Keratinocyte (primary cell): ENCODE results near the gene RANBP9. TPM values are rescaled to one million over a fixed set of nuclear protein-coding genes. Genes with fewer than 3 reads are reported as not detected.

Experiments used
- DNase-seq: peaks from one replicate; pipeline ENCODE4 v3.0.0-alpha.2; 2011; ENCODE audit warnings: low read depth, missing footprints, low spot score
- FAIRE-seq: peaks from 2 replicates; lab custom pipeline; 2011; peaks lifted over from hg19 to GRCh38; lab: Jason Lieb, UNC
- H2AFZ ChIP-seq: 2 replicates; pipeline ENCODE4 v1.6.0; 2012; ENCODE audit warnings: low read length, control low read depth, inconsistent platforms; ENCODE audit not compliant: control insufficient read depth
- H3K27ac ChIP-seq: 2 replicates; pipeline ENCODE4 v1.5.1; 2011; ENCODE audit warnings: low read length; ENCODE audit not compliant: control insufficient read depth, insufficient read depth
- H3K27me3 ChIP-seq: 3 replicates; pipeline ENCODE4 v1.6.0; 2011; ENCODE audit warnings: low read length; ENCODE audit not compliant: control insufficient read depth, insufficient read depth; ENCODE audit errors: extremely low read depth
- H3K36me3 ChIP-seq, 2 experiments: 2 replicates in 1 of 2; 3 replicates in 1 of 2; pipeline ENCODE4 v1.5.1; 2011; ENCODE audit warnings: low read length in 2 of 2, mild to moderate bottlenecking in 1 of 2; ENCODE audit not compliant: control insufficient read depth in 2 of 2, insufficient read depth in 2 of 2; ENCODE audit errors: extremely low read depth in 1 of 2
- H3K4me1 ChIP-seq: 3 replicates; pipeline ENCODE4 v1.5.1; 2011; ENCODE audit warnings: low read length; ENCODE audit not compliant: control insufficient read depth, insufficient read depth; ENCODE audit errors: extremely low read depth
- H3K4me2 ChIP-seq: 3 replicates; pipeline ENCODE4 v1.6.0; 2011; ENCODE audit warnings: low read depth, low read length; ENCODE audit not compliant: control insufficient read depth, insufficient read depth; ENCODE audit errors: extremely low read depth
- H3K4me3 ChIP-seq, 3 experiments: fragments of 200-600 bp in 1 of 3; sonication (generic) in 1 of 3; 2 replicates in 2 of 3; 3 replicates in 1 of 3; pipeline ENCODE4 v1.5.1; 2011 to 2016; ENCODE audit warnings: low read length in 3 of 3, mild to moderate bottlenecking in 3 of 3, control low read depth in 2 of 3, inconsistent platforms in 1 of 3, low read depth in 1 of 3, mixed read lengths in 1 of 3, mixed run types in 1 of 3, moderate library complexity in 1 of 3; ENCODE audit not compliant: control insufficient read depth in 2 of 3, insufficient read depth in 2 of 3; ENCODE audit errors: extremely low read depth in 1 of 3
- H3K79me2 ChIP-seq: 2 replicates; pipeline ENCODE4 v1.6.0; 2012; ENCODE audit warnings: low read length; ENCODE audit not compliant: control insufficient read depth, insufficient read depth
- H3K9ac ChIP-seq: 3 replicates; pipeline ENCODE4 v1.6.0; 2011; ENCODE audit warnings: low read length; ENCODE audit not compliant: control insufficient read depth, insufficient read depth; ENCODE audit errors: extremely low read depth
- H3K9me1 ChIP-seq: 3 replicates; pipeline ENCODE4 v1.6.0; 2011; ENCODE audit warnings: low read length; ENCODE audit not compliant: control insufficient read depth, insufficient read depth; ENCODE audit errors: extremely low read depth
- H3K9me3 ChIP-seq: 2 replicates; pipeline ENCODE4 v1.5.1; 2012; ENCODE audit warnings: low read depth, low read length; ENCODE audit not compliant: control insufficient read depth
- H4K20me1 ChIP-seq: 3 replicates; pipeline ENCODE4 v1.6.0; 2011; ENCODE audit warnings: low read length; ENCODE audit not compliant: control insufficient read depth, insufficient read depth; ENCODE audit errors: extremely low read depth
- CTCF ChIP-seq, 3 experiments: IDR thresholded peaks in 1 of 3; conservative IDR thresholded peaks in 1 of 3; optimal IDR thresholded peaks in 1 of 3; 2 replicates in 2 of 3; 3 replicates in 1 of 3; pipeline versions ENCODE3 to v1.5.1; 2011; ENCODE audit warnings: low read length in 3 of 3, mild to moderate bottlenecking in 3 of 3, moderate library complexity in 2 of 3, control low read depth in 1 of 3, inconsistent platforms in 1 of 3; ENCODE audit not compliant: insufficient read depth in 2 of 3; ENCODE audit errors: extremely low read depth in 1 of 3
- EZH2 ChIP-seq: IDR thresholded peaks from one replicate; pipeline ENCODE4 v1.6.1; 2012; ENCODE audit warnings: inconsistent platforms, mild to moderate bottlenecking, low read length, moderate library complexity
- dilution Hi-C: fragments of 300-500 bp; cut with MboI; formaldehyde crosslinking; loops from one replicate; pipeline ENCODE4 v1.7.0; 2020; ENCODE audit warnings: low sequenced_read_pairs; ENCODE audit not compliant: extremely low pct_ligation_motif_present
- polyA plus RNA-seq, 5 experiments: library from polyadenylated mRNA; depleted of rRNA in 3 of 5; stranded (reverse) in 3 of 5; stranded (forward) in 1 of 5; unstranded in 1 of 5; fragments of >200 nt; gene quantifications; 1 replicate in 1 of 5; 2 replicates in 3 of 5; 3 replicates in 1 of 5; pipeline versions ENCODE4 v1.2.1 to v1.2.3, GENCODE V29; 2011 to 2012; ENCODE audit warnings: missing spikeins in 2 of 5, low read depth in 1 of 5, low replicate concordance in 1 of 5

RANBP9 gene
- polyA plus RNA-seq, 1 donor (not counting 4 experiments of a cell fraction or from before 2014, with no cell fraction given), result 36.7 TPM

GRCh38 chr6:13715444-13715883, 3.8 kb upstream of the RANBP9 start:
- H3K27ac ChIP-seq, result no peak overlapping the region
- dilution Hi-C loops, result no loop called here
- H3K9ac ChIP-seq, result no peak overlapping the region
- peaks cover 5% of the 10 kb centered on the region for H3K79me2 ChIP-seq
- H3K9me3 ChIP-seq, result no peaks in the 10 kb centered on the region
- no peak for TF ChIP-seq CTCF (optimal IDR thresholded peaks at IDR 0.05 in 1 of 3, IDR thresholded peaks at IDR 0.05 in 1 of 3, conservative IDR thresholded peaks at IDR 0.05 in 1 of 3; ENCODE audit: extremely low read depth in 1 of 3, insufficient read depth in 2 of 3, low read length in 3 of 3)
- TF ChIP-seq EZH2, result no peak
- peaks cover 5% of the 10 kb centered on the region for H3K4me1 ChIP-seq
- no peaks in the 10 kb centered on the region for H3K9me1 ChIP-seq
- no peak for DNase-seq
- H3K4me3 ChIP-seq, result no peak overlapping the region
- H3K4me2 ChIP-seq, result no peak overlapping the region
- no peaks in the 10 kb centered on the region for H4K20me1 ChIP-seq
- no peak overlapping the region for H2AFZ ChIP-seq
- no peak for FAIRE-seq
- H3K27me3 ChIP-seq, result no peaks in the 10 kb centered on the region
- no peaks in the 10 kb centered on the region for H3K36me3 ChIP-seq

- H3K4me1 ChIP-seq, result peaks cover 14% of the 10 kb centered on the region
- peak overlapping the region; percentile 84 for H3K9ac ChIP-seq
- peaks cover 34% of the 10 kb centered on the region for H3K79me2 ChIP-seq
- peak overlapping the region in 2 of 3 experiments; percentile 71 to 77 for H3K4me3 ChIP-seq
- DNase-seq (no peak), FAIRE-seq (peak; percentile 63)
- peak overlapping the region; percentile 88 for H2AFZ ChIP-seq
- H3K27me3 ChIP-seq, result no peaks in the 10 kb centered on the region
- H3K4me2 ChIP-seq, result peak overlapping the region; percentile 85
- peaks cover 4% of the 10 kb centered on the region for H3K9me1 ChIP-seq
- no peak for TF ChIP-seq CTCF (optimal IDR thresholded peaks at IDR 0.05 in 1 of 3, IDR thresholded peaks at IDR 0.05 in 1 of 3, conservative IDR thresholded peaks at IDR 0.05 in 1 of 3; ENCODE audit: extremely low read depth in 1 of 3, insufficient read depth in 2 of 3, low read length in 3 of 3)
- no peak for TF ChIP-seq EZH2
- dilution Hi-C loops, result no loop called here
- H3K36me3 ChIP-seq, result no peaks in the 10 kb centered on the region
- H3K27ac ChIP-seq, result peak overlapping the region; percentile 75
- H3K9me3 ChIP-seq, result no peaks in the 10 kb centered on the region
- H4K20me1 ChIP-seq, result peaks cover 7% of the 10 kb centered on the region
These were observed 914 bp upstream of the RANBP9 start for GRCh38 chr6:13712599-13712898.
